Keratinocyte (primary cell): ENCODE results near the gene SLC28A3. TPM values are rescaled to one million over a fixed set of nuclear protein-coding genes. Genes with fewer than 3 reads are reported as not detected.

ENCODE experiments used
- DNase-seq: peaks from one replicate; pipeline ENCODE4 v3.0.0-alpha.2; 2011; ENCODE audit warnings: low read depth, missing footprints, low spot score
- FAIRE-seq: peaks from 2 replicates; lab custom pipeline; 2011; peaks lifted over from hg19 to GRCh38; lab: Jason Lieb, UNC
- H2AFZ ChIP-seq: 2 replicates; pipeline ENCODE4 v1.6.0; 2012; ENCODE audit warnings: low read length, control low read depth, inconsistent platforms; ENCODE audit not compliant: control insufficient read depth
- H3K27ac ChIP-seq: 2 replicates; pipeline ENCODE4 v1.5.1; 2011; ENCODE audit warnings: low read length; ENCODE audit not compliant: control insufficient read depth, insufficient read depth
- H3K27me3 ChIP-seq: 3 replicates; pipeline ENCODE4 v1.6.0; 2011; ENCODE audit warnings: low read length; ENCODE audit not compliant: control insufficient read depth, insufficient read depth; ENCODE audit errors: extremely low read depth
- H3K36me3 ChIP-seq, 2 experiments: 2 replicates in 1 of 2; 3 replicates in 1 of 2; pipeline ENCODE4 v1.5.1; 2011; ENCODE audit warnings: low read length in 2 of 2, mild to moderate bottlenecking in 1 of 2; ENCODE audit not compliant: control insufficient read depth in 2 of 2, insufficient read depth in 2 of 2; ENCODE audit errors: extremely low read depth in 1 of 2
- H3K4me1 ChIP-seq: 3 replicates; pipeline ENCODE4 v1.5.1; 2011; ENCODE audit warnings: low read length; ENCODE audit not compliant: control insufficient read depth, insufficient read depth; ENCODE audit errors: extremely low read depth
- H3K4me2 ChIP-seq: 3 replicates; pipeline ENCODE4 v1.6.0; 2011; ENCODE audit warnings: low read depth, low read length; ENCODE audit not compliant: control insufficient read depth, insufficient read depth; ENCODE audit errors: extremely low read depth
- H3K4me3 ChIP-seq, 3 experiments: fragments of 200-600 bp in 1 of 3; sonication (generic) in 1 of 3; 2 replicates in 2 of 3; 3 replicates in 1 of 3; pipeline ENCODE4 v1.5.1; 2011 to 2016; ENCODE audit warnings: low read length in 3 of 3, mild to moderate bottlenecking in 3 of 3, control low read depth in 2 of 3, inconsistent platforms in 1 of 3, low read depth in 1 of 3, mixed read lengths in 1 of 3, mixed run types in 1 of 3, moderate library complexity in 1 of 3; ENCODE audit not compliant: control insufficient read depth in 2 of 3, insufficient read depth in 2 of 3; ENCODE audit errors: extremely low read depth in 1 of 3
- H3K79me2 ChIP-seq: 2 replicates; pipeline ENCODE4 v1.6.0; 2012; ENCODE audit warnings: low read length; ENCODE audit not compliant: control insufficient read depth, insufficient read depth
- H3K9ac ChIP-seq: 3 replicates; pipeline ENCODE4 v1.6.0; 2011; ENCODE audit warnings: low read length; ENCODE audit not compliant: control insufficient read depth, insufficient read depth; ENCODE audit errors: extremely low read depth
- H3K9me1 ChIP-seq: 3 replicates; pipeline ENCODE4 v1.6.0; 2011; ENCODE audit warnings: low read length; ENCODE audit not compliant: control insufficient read depth, insufficient read depth; ENCODE audit errors: extremely low read depth
- H3K9me3 ChIP-seq: 2 replicates; pipeline ENCODE4 v1.5.1; 2012; ENCODE audit warnings: low read depth, low read length; ENCODE audit not compliant: control insufficient read depth
- H4K20me1 ChIP-seq: 3 replicates; pipeline ENCODE4 v1.6.0; 2011; ENCODE audit warnings: low read length; ENCODE audit not compliant: control insufficient read depth, insufficient read depth; ENCODE audit errors: extremely low read depth
- CTCF ChIP-seq, 3 experiments: IDR thresholded peaks in 1 of 3; conservative IDR thresholded peaks in 1 of 3; optimal IDR thresholded peaks in 1 of 3; 2 replicates in 2 of 3; 3 replicates in 1 of 3; pipeline versions ENCODE3 to v1.5.1; 2011; ENCODE audit warnings: low read length in 3 of 3, mild to moderate bottlenecking in 3 of 3, moderate library complexity in 2 of 3, control low read depth in 1 of 3, inconsistent platforms in 1 of 3; ENCODE audit not compliant: insufficient read depth in 2 of 3; ENCODE audit errors: extremely low read depth in 1 of 3
- EZH2 ChIP-seq: IDR thresholded peaks from one replicate; pipeline ENCODE4 v1.6.1; 2012; ENCODE audit warnings: inconsistent platforms, mild to moderate bottlenecking, low read length, moderate library complexity
- dilution Hi-C: fragments of 300-500 bp; cut with MboI; formaldehyde crosslinking; loops from one replicate; pipeline ENCODE4 v1.7.0; 2020; ENCODE audit warnings: low sequenced_read_pairs; ENCODE audit not compliant: extremely low pct_ligation_motif_present
- polyA plus RNA-seq, 5 experiments: library from polyadenylated mRNA; depleted of rRNA in 3 of 5; stranded (reverse) in 3 of 5; stranded (forward) in 1 of 5; unstranded in 1 of 5; fragments of >200 nt; gene quantifications; 1 replicate in 1 of 5; 2 replicates in 3 of 5; 3 replicates in 1 of 5; pipeline versions ENCODE4 v1.2.1 to v1.2.3, GENCODE V29; 2011 to 2012; ENCODE audit warnings: missing spikeins in 2 of 5, low read depth in 1 of 5, low replicate concordance in 1 of 5

The SLC28A3 gene
- polyA plus RNA-seq, 1 donor (not counting 4 experiments of a cell fraction or from before 2014, with no cell fraction given) = 2.4 TPM

- DNase-seq = peak; percentile 35
- H2AFZ ChIP-seq = peak overlapping the region; percentile 73
These were observed 40.3 kb downstream of the SLC28A3 start for GRCh38 chr9:84300271-84300670.

GRCh38 chr9:84297162-84297821, 43.3 kb downstream of the SLC28A3 start:
- FAIRE-seq (peak; percentile 71), DNase-seq (no peak)
- H3K4me3 ChIP-seq = no peak overlapping the region
- no peak for TF ChIP-seq EZH2
- TF ChIP-seq CTCF (optimal IDR thresholded peaks at IDR 0.05 in 1 of 3, IDR thresholded peaks at IDR 0.05 in 1 of 3, conservative IDR thresholded peaks at IDR 0.05 in 1 of 3; ENCODE audit: extremely low read depth in 1 of 3, insufficient read depth in 2 of 3, low read length in 3 of 3) = no peak
- H3K79me2 ChIP-seq = no peaks in the 10 kb centered on the region
- H3K9ac ChIP-seq = peak overlapping the region; percentile 55
- H3K4me1 ChIP-seq = peaks cover 41% of the 10 kb centered on the region
- H3K9me3 ChIP-seq = no peaks in the 10 kb centered on the region
- no peaks in the 10 kb centered on the region for H3K9me1 ChIP-seq
- H3K36me3 ChIP-seq = no peaks in the 10 kb centered on the region
- H3K27me3 ChIP-seq = no peaks in the 10 kb centered on the region
- peak overlapping the region; percentile 52 for H3K4me2 ChIP-seq
- dilution Hi-C loops = no loop called here
- H3K27ac ChIP-seq = peak overlapping the region; percentile 80
- H2AFZ ChIP-seq = peak overlapping the region; percentile 38
- H4K20me1 ChIP-seq = no peaks in the 10 kb centered on the region

More at GRCh38 chr9:84300271-84300670, 40.3 kb downstream of the SLC28A3 start:
- peaks cover 42% of the 10 kb centered on the region for H3K4me1 ChIP-seq
- peak; percentile 95 for FAIRE-seq
- H3K9ac ChIP-seq = no peak overlapping the region
- H3K79me2 ChIP-seq = no peaks in the 10 kb centered on the region
- H4K20me1 ChIP-seq = no peaks in the 10 kb centered on the region
- dilution Hi-C loops = no loop called here
- H3K4me2 ChIP-seq = peak overlapping the region; percentile 3
- no peak for TF ChIP-seq CTCF (optimal IDR thresholded peaks at IDR 0.05 in 1 of 3, IDR thresholded peaks at IDR 0.05 in 1 of 3, conservative IDR thresholded peaks at IDR 0.05 in 1 of 3; ENCODE audit: extremely low read depth in 1 of 3, insufficient read depth in 2 of 3, low read length in 3 of 3)
- TF ChIP-seq EZH2 = no peak
- no peaks in the 10 kb centered on the region for H3K9me1 ChIP-seq
- no peak overlapping the region for H3K4me3 ChIP-seq
- H3K27ac ChIP-seq = peak overlapping the region; percentile 57
- H3K27me3 ChIP-seq = no peaks in the 10 kb centered on the region
- no peaks in the 10 kb centered on the region for H3K9me3 ChIP-seq
- no peaks in the 10 kb centered on the region for H3K36me3 ChIP-seq
